K562 (cell line): Measurements from ENCODE around the gene POLR1C. TPM values are rescaled to one million over a fixed set of nuclear protein-coding genes. Genes with fewer than 3 reads are reported as not detected.

ENCODE experiments used
- ARID4B ChIP-seq: sonication (generic); formaldehyde crosslinking; IDR thresholded peaks from 2 replicates; pipeline ENCODE4 v1.8.0; 2022; ENCODE audit warnings: mild to moderate bottlenecking, missing genetic modification reagents
- ATF1 ChIP-seq, 2 experiments: fragments of 450-650 bp in 1 of 2; IDR thresholded peaks; 2 replicates each; pipeline ENCODE4 v1.6.1; 2016; ENCODE audit warnings: missing compliant biosample characterization in 1 of 2, missing genetic modification characterization in 1 of 2
- CEBPG ChIP-seq, 3 experiments: fragments of 200-800 bp in 1 of 3; sonication (Bioruptor generic) in 1 of 3; sonication (generic) in 1 of 3; formaldehyde crosslinking in 1 of 3; IDR thresholded peaks in 2 of 3; conservative IDR thresholded peaks in 1 of 3; 2 replicates each; pipeline versions ENCODE4 v1.6.1 to v1.8.0; 2016 to 2022; ENCODE audit warnings: missing compliant biosample characterization in 2 of 3, missing genetic modification characterization in 2 of 3, mild to moderate bottlenecking in 1 of 3, missing genetic modification reagents in 1 of 3
- CEBPZ ChIP-seq: fragments of 150-350 bp; IDR thresholded peaks from 2 replicates; pipeline ENCODE4 v1.6.1; 2014; ENCODE audit warnings: low read depth, mild to moderate bottlenecking, low read length, borderline replicate concordance
- COPS2 ChIP-seq: fragments of 450-650 bp; conservative IDR thresholded peaks from 2 replicates; pipeline ENCODE4 v1.6.1; 2016; ENCODE audit warnings: mild to moderate bottlenecking, moderate library complexity
- CREM ChIP-seq: IDR thresholded peaks from 2 replicates; pipeline ENCODE4 v1.6.1; 2014; ENCODE audit warnings: antibody characterized with exemption, low read depth
- PKNOX1 ChIP-seq: fragments of 450-650 bp; IDR thresholded peaks from 2 replicates; pipeline ENCODE4 v1.6.1; 2016
- POLR2AphosphoS5 ChIP-seq: IDR thresholded peaks from 2 replicates; pipeline ENCODE4 v1.6.1; 2011; ENCODE audit warnings: mild to moderate bottlenecking, low read depth, low read length, moderate library complexity; ENCODE audit not compliant: control insufficient read depth, insufficient read depth
- ZNF121 ChIP-seq: sonication (generic); formaldehyde crosslinking; conservative IDR thresholded peaks from 2 replicates; pipeline ENCODE4 v1.8.0; 2022; ENCODE audit warnings: missing genetic modification reagents
- ZNF395 ChIP-seq: fragments of 200-800 bp; sonication (Bioruptor generic); IDR thresholded peaks from 2 replicates; pipeline ENCODE4 v1.6.1; 2017; ENCODE audit warnings: missing genetic modification characterization, missing compliant biosample characterization
- ZNF583 ChIP-seq: fragments of 250-450 bp; sonication (Bioruptor Pico); IDR thresholded peaks from 2 replicates; pipeline ENCODE4 v1.4.0; 2020
- polyA plus RNA-seq, 8 experiments: library from polyadenylated mRNA; depleted of rRNA in 4 of 8; stranded (reverse) in 5 of 8; unstranded in 3 of 8; fragments of >200 nt; fragmentation: Nextera tagmentation in 2 of 8; fragmentation: Illumina TruSeq in 1 of 8; extraction: Ambion mirVana in 2 of 8; extraction: Trizol in 1 of 8; gene quantifications; 2 replicates each; pipeline versions ENCODE4 v1.2.1 to v1.2.3, GENCODE V29; 2011 to 2014; ENCODE audit warnings: inconsistent platforms in 1 of 8, missing spikeins in 1 of 8
- total RNA-seq, 7 experiments: library from RNA; depleted of rRNA in 6 of 7; stranded (reverse); fragments of >200 nt in 6 of 7; fragmentation: Illumina TruSeq in 2 of 7; extraction: Trizol in 2 of 7; gene quantifications; 2 replicates each; pipeline versions ENCODE4 v1.2.1 to v1.2.3, GENCODE V29; 2011 to 2021; ENCODE audit warnings: low replicate concordance in 1 of 7
- TF ChIP-seq, protein P1 (sequence below): sonication (generic); formaldehyde crosslinking; IDR thresholded peaks from 2 replicates; pipeline ENCODE4 v1.8.1; 2023; ENCODE audit warnings: mild to moderate bottlenecking, missing genetic modification reagents

POLR1C gene
- total and polyA plus RNA-seq, 9 of the 15 experiments (the other 6 are each of a cell fraction or from before 2014, with no cell fraction given): 83.5 to 429 (median 120) TPM

DNA sequence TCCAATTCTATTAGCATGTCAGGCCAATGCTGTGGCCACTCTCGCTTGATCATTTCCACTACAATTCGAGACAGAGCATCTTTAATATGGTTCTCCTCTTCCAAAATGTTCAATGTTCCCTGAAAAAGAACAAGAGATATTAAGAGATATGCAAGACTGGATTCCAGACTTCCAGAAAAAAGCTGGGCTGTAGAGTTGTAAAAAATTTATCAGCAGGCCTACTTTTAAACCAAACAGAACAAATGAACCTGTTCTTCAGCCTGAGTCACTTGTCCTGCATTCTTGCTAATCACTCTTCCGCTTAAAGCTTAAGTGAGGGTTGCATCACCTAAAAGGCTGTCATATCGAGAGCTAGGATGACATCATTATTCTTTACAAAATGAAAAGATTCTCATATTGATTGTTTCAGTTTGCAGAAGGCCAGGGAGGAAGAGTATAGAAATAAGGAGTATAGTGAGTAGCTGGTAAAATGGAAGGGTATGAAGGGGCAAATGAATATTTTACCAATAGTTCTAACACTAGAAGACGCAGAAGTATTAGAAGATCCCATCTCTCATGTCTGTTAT, 54.1 kb downstream of the POLR1C start (continued):
- TF ChIP-seq ZNF121 (CRISPR knock-in tag): no peak
- TF ChIP-seq ARID4B: no peak
- peak; percentile 89 for TF ChIP-seq ZNF395 (CRISPR knock-in tag)
- peak; percentile 99 for TF ChIP-seq CEBPG (CRISPR knock-in tag; IDR thresholded peaks at IDR 0.05)
- peak; percentile 98 to 100 for TF ChIP-seq CEBPG (tag; conservative IDR thresholded peaks at IDR 0.05 in 1 of 2, IDR thresholded peaks at IDR 0.05 in 1 of 2)
- no peak for TF ChIP-seq CEBPZ
- TF ChIP-seq ZNF583 (CRISPR knock-in tag): no peak
- no peak for TF ChIP-seq POLR2AphosphoS5
- TF ChIP-seq CREM: peak; percentile 75
- no peak for TF ChIP-seq ATF1 (CRISPR knock-in tag; IDR thresholded peaks at IDR 0.05)
- TF ChIP-seq ATF1 (tag; IDR thresholded peaks at IDR 0.05): peak; percentile 58
- TF ChIP-seq COPS2: no peak
- TF ChIP-seq PKNOX1: peak; percentile 79
- TF ChIP-seq, protein P1, sequence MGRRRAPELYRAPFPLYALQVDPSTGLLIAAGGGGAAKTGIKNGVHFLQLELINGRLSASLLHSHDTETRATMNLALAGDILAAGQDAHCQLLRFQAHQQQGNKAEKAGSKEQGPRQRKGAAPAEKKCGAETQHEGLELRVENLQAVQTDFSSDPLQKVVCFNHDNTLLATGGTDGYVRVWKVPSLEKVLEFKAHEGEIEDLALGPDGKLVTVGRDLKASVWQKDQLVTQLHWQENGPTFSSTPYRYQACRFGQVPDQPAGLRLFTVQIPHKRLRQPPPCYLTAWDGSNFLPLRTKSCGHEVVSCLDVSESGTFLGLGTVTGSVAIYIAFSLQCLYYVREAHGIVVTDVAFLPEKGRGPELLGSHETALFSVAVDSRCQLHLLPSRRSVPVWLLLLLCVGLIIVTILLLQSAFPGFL (CRISPR knock-in tag): no peak
